LNCAP (cell line): Measurements from ENCODE around the gene ALDH5A1.

Experiments
- TF ChIP-seq, protein P1 (sequence below): fragments of 450-650 bp; IDR thresholded peaks from 2 replicates; pipeline ENCODE4 v1.5.1; 2017; ENCODE audit warnings: mild to moderate bottlenecking

The ALDH5A1 gene

GRCh38 chr6:24546439-24546838, 51.7 kb downstream of the ALDH5A1 start:
- TF ChIP-seq, protein P1, sequence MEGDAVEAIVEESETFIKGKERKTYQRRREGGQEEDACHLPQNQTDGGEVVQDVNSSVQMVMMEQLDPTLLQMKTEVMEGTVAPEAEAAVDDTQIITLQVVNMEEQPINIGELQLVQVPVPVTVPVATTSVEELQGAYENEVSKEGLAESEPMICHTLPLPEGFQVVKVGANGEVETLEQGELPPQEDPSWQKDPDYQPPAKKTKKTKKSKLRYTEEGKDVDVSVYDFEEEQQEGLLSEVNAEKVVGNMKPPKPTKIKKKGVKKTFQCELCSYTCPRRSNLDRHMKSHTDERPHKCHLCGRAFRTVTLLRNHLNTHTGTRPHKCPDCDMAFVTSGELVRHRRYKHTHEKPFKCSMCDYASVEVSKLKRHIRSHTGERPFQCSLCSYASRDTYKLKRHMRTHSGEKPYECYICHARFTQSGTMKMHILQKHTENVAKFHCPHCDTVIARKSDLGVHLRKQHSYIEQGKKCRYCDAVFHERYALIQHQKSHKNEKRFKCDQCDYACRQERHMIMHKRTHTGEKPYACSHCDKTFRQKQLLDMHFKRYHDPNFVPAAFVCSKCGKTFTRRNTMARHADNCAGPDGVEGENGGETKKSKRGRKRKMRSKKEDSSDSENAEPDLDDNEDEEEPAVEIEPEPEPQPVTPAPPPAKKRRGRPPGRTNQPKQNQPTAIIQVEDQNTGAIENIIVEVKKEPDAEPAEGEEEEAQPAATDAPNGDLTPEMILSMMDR, result no peak

- TF ChIP-seq, protein P1, result no peak
These were observed 52.5 kb downstream of the ALDH5A1 start for GRCh38 chr6:24547243-24547642.

DNA sequence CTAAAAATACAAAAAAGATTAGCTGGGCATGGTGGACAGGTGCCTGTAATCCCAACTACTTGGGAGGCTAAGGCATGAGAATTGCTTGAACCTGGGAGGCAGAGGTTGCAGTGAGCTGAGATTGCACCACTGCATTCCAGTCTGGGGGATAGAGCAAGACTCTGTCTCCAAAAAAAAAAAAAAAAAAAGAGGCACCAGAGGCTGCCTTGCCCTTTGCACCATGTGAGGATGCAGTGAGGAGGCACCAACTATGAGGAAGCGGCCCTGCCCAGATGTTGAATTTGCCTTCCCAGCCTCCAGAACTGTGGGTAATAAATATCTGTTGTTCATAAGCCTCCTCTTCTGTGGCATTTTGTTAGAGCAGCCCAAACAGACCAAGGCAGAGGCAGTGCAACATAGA, 54.4 kb downstream of the ALDH5A1 start:
- TF ChIP-seq, protein P1, result no peak

GRCh38 chr6:24549674-24550353, 55.0 kb downstream of the ALDH5A1 start:
- TF ChIP-seq, protein P1, result no peak

DNA sequence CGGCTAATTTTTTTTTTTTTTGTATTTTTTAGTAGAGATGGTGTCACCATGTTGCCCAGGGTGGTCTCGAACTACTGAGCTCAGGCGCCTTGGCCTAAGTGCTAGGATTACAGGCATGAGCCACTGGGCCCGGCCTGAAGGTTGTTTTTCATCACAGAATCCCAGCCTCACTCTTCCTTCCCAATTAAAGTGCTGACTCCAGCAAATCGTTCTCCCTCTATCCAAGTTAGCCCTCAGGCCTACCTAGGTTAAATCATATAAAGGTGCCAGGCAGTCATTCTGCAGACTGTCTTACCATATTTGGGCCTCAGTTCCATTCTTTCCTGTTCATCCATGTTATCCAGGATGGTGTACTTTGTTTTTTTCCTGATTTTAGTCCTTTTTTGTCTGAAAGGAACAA, 56.4 kb downstream of the ALDH5A1 start:
- TF ChIP-seq, protein P1, result no peak

- TF ChIP-seq, protein P1, result no peak
These were observed 59.7 kb downstream of the ALDH5A1 start for GRCh38 chr6:24554474-24554873.

DNA sequence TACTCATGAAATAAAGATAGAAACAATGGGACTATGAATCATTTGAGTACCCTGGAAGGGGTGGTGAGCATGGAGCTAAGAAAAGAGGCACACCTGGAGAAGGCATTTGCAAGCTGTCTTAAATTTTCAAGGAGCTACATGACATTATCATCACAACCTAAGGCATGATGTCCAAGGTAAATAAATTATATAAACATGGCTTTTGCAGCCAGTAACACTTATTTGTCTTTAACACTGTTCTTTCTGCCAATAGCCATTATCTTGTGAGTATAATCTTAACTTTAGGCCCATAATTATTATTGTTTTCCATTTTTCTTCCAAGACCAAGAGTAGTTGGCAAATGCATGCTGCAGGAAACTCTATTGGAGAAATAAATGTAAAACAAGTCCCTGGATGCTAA, 63.7 kb downstream of the ALDH5A1 start:
- TF ChIP-seq, protein P1, result no peak

GRCh38 chr6:24564081-24564480, 69.3 kb downstream of the ALDH5A1 start:
- TF ChIP-seq, protein P1, result no peak
